Left ventricle myocardium inferior (tissue), 1 donor: ENCODE measurements around the gene TBRG4. TPM values are rescaled to one million over a fixed set of nuclear protein-coding genes. Genes with fewer than 3 reads are reported as not detected.

ENCODE experiments used
- DNase-seq: peaks from one replicate; pipeline ENCODE4 v3.0.0-alpha.2; 2020
- H3K27ac ChIP-seq: fragments of 200-600 bp; replicated peaks from 2 replicates; pipeline ENCODE4 v1.8.0; 2021
- H3K27me3 ChIP-seq: fragments of 200-600 bp; 2 replicates; pipeline ENCODE4 v1.8.0; 2021; ENCODE audit warnings: low read depth
- H3K36me3 ChIP-seq: fragments of 200-600 bp; 2 replicates; pipeline ENCODE4 v1.8.0; 2021
- H3K4me1 ChIP-seq: fragments of 200-600 bp; 2 replicates; pipeline ENCODE4 v1.8.0; 2021
- H3K4me3 ChIP-seq: fragments of 200-600 bp; 2 replicates; pipeline ENCODE4 v1.8.0; 2021; ENCODE audit warnings: mild to moderate bottlenecking, moderate library complexity
- H3K9me3 ChIP-seq: fragments of 200-600 bp; replicated peaks from 2 replicates; pipeline ENCODE4 v1.8.0; 2021
- intact Hi-C: fragments of 100-400 bp; cut with micrococcal nuclease; formaldehyde crosslinking; loops from one replicate; pipeline ENCODE4 v1.11.0; 2022
- total RNA-seq: library from RNA; stranded (reverse); fragmentation: NEBNext Ultra II Directional; extraction: Animal tissue kit (Norgen Biotek cat#: 25700); gene quantifications from one replicate; pipeline ENCODE4 v1.2.1, GENCODE V29; 2021
- TF ChIP-seq, protein P1 (sequence below): fragments of 200-600 bp; IDR thresholded peaks from 2 replicates; pipeline ENCODE4 v1.8.0; 2021; ENCODE audit warnings: antibody characterized with exemption, mild to moderate bottlenecking, borderline replicate concordance
- donor health status: DM: no; HTN: yes; CAD: no; lungs with severe emphysema.

TBRG4 gene
- total RNA-seq, 1 donor from 2014 or later = 79.3 TPM

GRCh38 chr7:45148653-45148973, 37.1 kb upstream of the TBRG4 start:
- no peaks in the 10 kb centered on the region for H3K4me1 ChIP-seq
- H3K36me3 ChIP-seq = no peaks in the 10 kb centered on the region
- no peaks in the 10 kb centered on the region for H3K9me3 ChIP-seq
- no peak for DNase-seq
- intact Hi-C loops = no loop called here
- no peak overlapping the region for H3K27ac ChIP-seq
- no peak overlapping the region for H3K4me3 ChIP-seq
- TF ChIP-seq, protein P1, sequence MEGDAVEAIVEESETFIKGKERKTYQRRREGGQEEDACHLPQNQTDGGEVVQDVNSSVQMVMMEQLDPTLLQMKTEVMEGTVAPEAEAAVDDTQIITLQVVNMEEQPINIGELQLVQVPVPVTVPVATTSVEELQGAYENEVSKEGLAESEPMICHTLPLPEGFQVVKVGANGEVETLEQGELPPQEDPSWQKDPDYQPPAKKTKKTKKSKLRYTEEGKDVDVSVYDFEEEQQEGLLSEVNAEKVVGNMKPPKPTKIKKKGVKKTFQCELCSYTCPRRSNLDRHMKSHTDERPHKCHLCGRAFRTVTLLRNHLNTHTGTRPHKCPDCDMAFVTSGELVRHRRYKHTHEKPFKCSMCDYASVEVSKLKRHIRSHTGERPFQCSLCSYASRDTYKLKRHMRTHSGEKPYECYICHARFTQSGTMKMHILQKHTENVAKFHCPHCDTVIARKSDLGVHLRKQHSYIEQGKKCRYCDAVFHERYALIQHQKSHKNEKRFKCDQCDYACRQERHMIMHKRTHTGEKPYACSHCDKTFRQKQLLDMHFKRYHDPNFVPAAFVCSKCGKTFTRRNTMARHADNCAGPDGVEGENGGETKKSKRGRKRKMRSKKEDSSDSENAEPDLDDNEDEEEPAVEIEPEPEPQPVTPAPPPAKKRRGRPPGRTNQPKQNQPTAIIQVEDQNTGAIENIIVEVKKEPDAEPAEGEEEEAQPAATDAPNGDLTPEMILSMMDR = no peak
- peaks cover 60% of the 10 kb centered on the region for H3K27me3 ChIP-seq

DNA sequence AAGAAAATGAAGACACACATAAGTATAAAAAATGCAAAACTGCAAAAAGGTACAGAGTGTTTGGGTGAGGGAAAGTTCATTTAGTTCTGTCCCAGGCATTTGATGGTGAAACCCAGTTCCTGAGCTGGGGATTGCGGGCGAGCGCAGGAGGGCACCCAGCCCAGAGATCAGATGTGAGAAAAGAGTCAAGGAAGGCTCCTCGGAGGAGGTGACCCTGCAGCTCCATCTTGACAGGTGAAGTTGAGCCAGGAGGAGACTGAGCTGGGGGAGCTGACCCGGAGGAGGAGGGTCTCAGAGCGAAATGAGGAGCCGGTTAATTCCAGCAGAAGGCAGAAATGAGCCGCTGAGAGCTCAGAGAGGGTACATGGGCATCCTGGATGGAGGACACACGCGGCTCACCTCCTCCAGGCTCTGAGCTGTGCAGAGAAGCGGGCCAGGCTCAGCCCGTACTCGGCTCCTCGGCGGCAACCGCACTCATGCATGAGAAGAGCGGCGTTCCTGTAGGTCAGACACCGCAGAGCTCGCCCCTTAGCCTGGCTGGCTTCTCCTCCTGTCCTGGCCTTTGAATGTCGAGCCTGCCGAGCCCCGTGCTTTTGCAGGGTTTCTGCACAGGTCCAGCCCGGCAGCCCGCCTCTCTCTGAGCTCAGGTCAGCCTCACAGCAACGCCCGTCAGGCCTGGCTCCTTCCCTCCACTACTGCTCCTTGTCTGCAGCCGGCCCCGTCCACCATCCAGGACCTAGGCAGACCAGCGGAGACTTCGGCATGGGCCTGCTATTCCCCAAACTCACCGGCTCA, 36.6 kb upstream of the TBRG4 start:
- peaks cover 60% of the 10 kb centered on the region for H3K27me3 ChIP-seq
- H3K9me3 ChIP-seq = no peaks in the 10 kb centered on the region
- no peaks in the 10 kb centered on the region for H3K4me1 ChIP-seq
- intact Hi-C loops = no loop called here
- TF ChIP-seq, protein P1 = no peak
- H3K27ac ChIP-seq = no peak overlapping the region
- no peaks in the 10 kb centered on the region for H3K36me3 ChIP-seq
- DNase-seq = no peak
- no peak overlapping the region for H3K4me3 ChIP-seq

- no peaks in the 10 kb centered on the region for H3K36me3 ChIP-seq
- H3K4me3 ChIP-seq = no peak overlapping the region
- TF ChIP-seq, protein P1 = no peak
- no peaks in the 10 kb centered on the region for H3K9me3 ChIP-seq
- H3K4me1 ChIP-seq = no peaks in the 10 kb centered on the region
- peaks cover 60% of the 10 kb centered on the region for H3K27me3 ChIP-seq
- H3K27ac ChIP-seq = no peak overlapping the region
- intact Hi-C loops = no loop called here
- DNase-seq = no peak
Observed at GRCh38 chr7:45146531-45147379, 35.3 kb upstream of the TBRG4 start.

GRCh38 chr7:45145881-45146280, 34.4 kb upstream of the TBRG4 start:
- no peaks in the 10 kb centered on the region for H3K36me3 ChIP-seq
- no peak overlapping the region for H3K27ac ChIP-seq
- DNase-seq = no peak
- no peak overlapping the region for H3K4me3 ChIP-seq
- no peaks in the 10 kb centered on the region for H3K9me3 ChIP-seq
- intact Hi-C loops = no loop called here
- H3K4me1 ChIP-seq = no peaks in the 10 kb centered on the region
- peaks cover 54% of the 10 kb centered on the region for H3K27me3 ChIP-seq
- TF ChIP-seq, protein P1 = no peak

DNA sequence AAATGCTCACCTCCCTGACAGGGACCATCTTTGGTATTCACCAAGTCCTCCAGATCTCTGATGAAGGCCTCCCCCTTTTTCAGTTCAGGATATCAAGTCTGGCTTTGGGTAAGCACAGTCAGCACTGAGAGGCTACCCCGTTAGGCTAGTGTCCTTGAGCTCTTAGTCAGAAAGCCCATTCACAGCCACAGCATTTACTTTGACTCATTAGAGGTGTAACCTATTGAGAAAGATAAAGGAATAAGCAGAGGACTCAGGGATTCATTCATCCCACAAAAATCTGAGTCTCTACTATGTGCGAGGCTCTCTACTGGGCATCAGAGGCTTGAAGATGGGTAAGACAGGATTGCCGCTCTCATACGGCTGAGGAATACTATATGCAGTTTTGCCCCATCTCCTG, 32.1 kb upstream of the TBRG4 start:
- no peaks in the 10 kb centered on the region for H3K36me3 ChIP-seq
- TF ChIP-seq, protein P1 = no peak
- H3K4me1 ChIP-seq = no peaks in the 10 kb centered on the region
- H3K27me3 ChIP-seq = peaks cover 49% of the 10 kb centered on the region
- H3K27ac ChIP-seq = no peak overlapping the region
- H3K9me3 ChIP-seq = no peaks in the 10 kb centered on the region
- H3K4me3 ChIP-seq = no peak overlapping the region
- no peak for DNase-seq
- intact Hi-C loops = no loop called here
